Epithelial cell of proximal tubule (primary cell): ENCODE measurements around the gene CATSPERE. TPM values are rescaled to one million over a fixed set of nuclear protein-coding genes. Genes with fewer than 3 reads are reported as not detected.
"Not testable (repeated sequence)": the region's sequence is repeated elsewhere in the genome, so short reads cannot be mapped to it uniquely, and the experiment has no call there.

Source experiments
- DNase-seq: peaks from one replicate; pipeline ENCODE4 v3.0.0-alpha.2; 2011; ENCODE audit warnings: low read depth
- H3K4me3 ChIP-seq: 2 replicates; pipeline ENCODE4 v1.5.1; 2011; ENCODE audit warnings: low read depth, mild to moderate bottlenecking, low read length
- CTCF ChIP-seq: conservative IDR thresholded peaks from 2 replicates; pipeline ENCODE4 v1.5.1; 2012; ENCODE audit warnings: low read depth, mild to moderate bottlenecking, low read length
- total RNA-seq: library from RNA; depleted of rRNA; stranded (reverse); fragments of >200 nt; gene quantifications from 2 replicates; pipeline ENCODE4 v1.2.3, GENCODE V29; 2015

CATSPERE gene
- total RNA-seq, 1 donor from 2014 or later = under 0.01 TPM

DNA sequence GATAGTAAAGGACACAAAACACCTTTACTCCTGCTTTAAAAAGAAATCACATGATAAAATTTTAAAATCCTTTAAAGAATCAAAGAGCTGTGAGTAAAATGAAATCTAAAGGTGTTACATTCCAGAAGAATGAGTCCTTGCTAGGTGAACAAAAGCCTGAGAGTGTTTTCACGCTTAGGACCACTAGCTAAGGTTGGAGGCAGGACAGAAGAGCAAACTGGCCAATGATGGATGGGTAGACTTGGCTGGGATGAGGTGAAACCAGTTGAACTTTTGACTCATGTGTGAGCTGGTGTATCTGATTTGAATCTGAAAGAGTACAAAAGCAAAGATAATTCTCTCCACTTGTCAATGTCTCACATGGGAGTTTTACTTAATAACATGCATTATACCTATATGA lies 35.1 kb downstream of the CATSPERE start:
- no peak for TF ChIP-seq CTCF
- no peak for DNase-seq
- H3K4me3 ChIP-seq = no peak overlapping the region

- no peak overlapping the region for H3K4me3 ChIP-seq
- TF ChIP-seq CTCF = no peak
- DNase-seq = no peak
Measured at GRCh38 chr1:244497805-244498204, 36.7 kb downstream of the CATSPERE start.

DNA sequence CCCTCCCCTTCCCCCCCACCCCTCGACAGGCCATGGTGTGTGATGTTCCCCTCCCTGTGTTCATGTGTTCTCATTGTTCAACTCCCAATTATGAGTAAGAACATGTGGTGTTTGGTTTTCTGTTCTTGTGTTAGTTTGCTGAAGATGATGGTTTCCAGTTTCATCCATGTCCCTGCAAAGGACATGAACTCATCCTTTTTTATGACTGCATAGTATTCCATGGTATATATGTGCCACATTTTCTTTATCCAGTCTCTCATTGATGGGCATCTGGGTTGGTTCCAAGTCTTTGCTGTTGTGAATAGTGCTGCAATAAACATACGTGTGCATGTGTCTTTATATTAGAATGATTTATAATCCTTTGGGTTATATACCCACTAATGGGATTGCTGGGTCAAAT lies 38.4 kb downstream of the CATSPERE start:
- not testable (repeated sequence) for H3K4me3 ChIP-seq, DNase-seq

GRCh38 chr1:244500515-244500914 lies 39.4 kb downstream of the CATSPERE start:
- DNase-seq, H3K4me3 ChIP-seq: not testable (repeated sequence)

GRCh38 chr1:244502630-244503029 lies 41.6 kb downstream of the CATSPERE start:
- H3K4me3 ChIP-seq = no peak overlapping the region
- no peak for DNase-seq
- TF ChIP-seq CTCF = no peak

- H3K4me3 ChIP-seq = no peak overlapping the region
- no peak for DNase-seq
- TF ChIP-seq CTCF = no peak
Measured at GRCh38 chr1:244513493-244513892, 52.4 kb downstream of the CATSPERE start.

- DNase-seq = no peak
- TF ChIP-seq CTCF = no peak
- H3K4me3 ChIP-seq = no peak overlapping the region
Measured at GRCh38 chr1:244515680-244516079, 54.6 kb downstream of the CATSPERE start.

GRCh38 chr1:244536316-244536715 lies 75.2 kb downstream of the CATSPERE start:
- TF ChIP-seq CTCF = no peak
- no peak for DNase-seq
- no peak overlapping the region for H3K4me3 ChIP-seq
